Liver (tissue), 3 donors: Measurements from ENCODE around the gene H2BK1.

ENCODE experiments used
- ATF3 ChIP-seq: IDR thresholded peaks from 2 replicates; pipeline ENCODE4 v1.6.1; 2016; ENCODE audit warnings: antibody characterized with exemption
- CTCF ChIP-seq: fragments of 150-350 bp; IDR thresholded peaks from 2 replicates; pipeline ENCODE4 v1.5.1; 2017; ENCODE audit warnings: improper control_type of control experiment, low read depth, low read length; ENCODE audit not compliant: missing input control
- FOXA1 ChIP-seq: IDR thresholded peaks from 2 replicates; pipeline ENCODE4 v1.6.1; 2016; ENCODE audit warnings: antibody characterized with exemption
- GABPA ChIP-seq, 2 donors: IDR thresholded peaks in 1 of 2; conservative IDR thresholded peaks in 1 of 2; 2 replicates each; pipeline ENCODE4 v1.6.1; 2016; ENCODE audit warnings: antibody characterized with exemption in 2 of 2, mild to moderate bottlenecking in 1 of 2, moderate library complexity in 1 of 2
- JUND ChIP-seq, 2 donors: IDR thresholded peaks; 2 replicates each; pipeline ENCODE4 v1.6.1; 2016; ENCODE audit warnings: antibody characterized with exemption in 2 of 2
- MAX ChIP-seq: IDR thresholded peaks from 2 replicates; pipeline ENCODE4 v1.6.1; 2016; ENCODE audit warnings: antibody characterized with exemption
- RAD21 ChIP-seq, 2 donors: IDR thresholded peaks; 2 replicates each; pipeline ENCODE4 v1.6.1; 2016; ENCODE audit warnings: antibody characterized with exemption in 2 of 2, mild to moderate bottlenecking in 2 of 2
- REST ChIP-seq: IDR thresholded peaks from 2 replicates; pipeline ENCODE4 v1.6.1; 2016; ENCODE audit warnings: antibody characterized with exemption, mild to moderate bottlenecking
- SP1 ChIP-seq: IDR thresholded peaks from 2 replicates; pipeline ENCODE4 v1.6.1; 2018; ENCODE audit warnings: antibody characterized with exemption, mild to moderate bottlenecking
- TAF1 ChIP-seq: conservative IDR thresholded peaks from 2 replicates; pipeline ENCODE4 v1.6.1; 2016; ENCODE audit warnings: antibody characterized with exemption, mild to moderate bottlenecking
- ZBTB33 ChIP-seq: IDR thresholded peaks from 2 replicates; pipeline ENCODE4 v1.6.1; 2016; ENCODE audit warnings: antibody characterized with exemption
- donor health status: healthy.
- donor health status: healthy.

GRCh38 chr7:151202836-151203235 lies 7.5 kb downstream of the H2BK1 start:
- no peak for TF ChIP-seq MAX
- TF ChIP-seq CTCF = no peak
- no peak for TF ChIP-seq ZBTB33
- no peak for TF ChIP-seq FOXA1
- no peak for TF ChIP-seq RAD21 (IDR thresholded peaks at IDR 0.05)
- no peak for TF ChIP-seq ATF3
- no peak for TF ChIP-seq JUND (IDR thresholded peaks at IDR 0.05)
- no peak for TF ChIP-seq TAF1
- TF ChIP-seq GABPA (IDR thresholded peaks at IDR 0.05 in 1 of 2, conservative IDR thresholded peaks at IDR 0.05 in 1 of 2) = no peak
- no peak for TF ChIP-seq SP1
- no peak for TF ChIP-seq REST
